HepG2 (cell line): ENCODE data around the gene ABCC10. TPM values are rescaled to one million over a fixed set of nuclear protein-coding genes. Genes with fewer than 3 reads are reported as not detected.
A peak's percentile ranks its signal among the peaks of the same experiment; 100 is the strongest.

Source experiments
- AHR ChIP-seq: IDR thresholded peaks from 2 replicates; pipeline ENCODE4 v1.6.1; 2018; ENCODE audit warnings: missing genetic modification reagents, missing compliant biosample characterization
- ATF7-NPFF ChIP-seq: sonication (generic); formaldehyde crosslinking; IDR thresholded peaks from 2 replicates; pipeline ENCODE4 v1.8.1; 2023; ENCODE audit warnings: mild to moderate bottlenecking, low read depth, missing genetic modification reagents, moderate library complexity
- CBX5 ChIP-seq: sonication (generic); formaldehyde crosslinking; IDR thresholded peaks from 2 replicates; pipeline ENCODE4 v1.4.0; 2020; ENCODE audit warnings: missing genetic modification reagents, borderline replicate concordance
- CEBPG ChIP-seq: IDR thresholded peaks from 2 replicates; pipeline ENCODE4 v1.6.1; 2016
- CREM ChIP-seq, 2 experiments: sonication (generic) in 1 of 2; formaldehyde crosslinking in 1 of 2; IDR thresholded peaks; 2 replicates each; pipeline versions ENCODE4 v1.4.0 to v1.6.1; 2016 to 2020; ENCODE audit warnings: antibody characterized with exemption in 1 of 2, mild to moderate bottlenecking in 1 of 2, missing genetic modification reagents in 1 of 2
- GZF1 ChIP-seq: sonication (generic); formaldehyde crosslinking; IDR thresholded peaks from 2 replicates; pipeline ENCODE4 v1.5.1; 2020; ENCODE audit warnings: mild to moderate bottlenecking, missing genetic modification reagents
- HNRNPLL ChIP-seq: fragments of 200-400 bp; formaldehyde crosslinking; IDR thresholded peaks from 2 replicates; pipeline ENCODE4 v1.6.1; 2017; ENCODE audit warnings: mild to moderate bottlenecking, low read depth, low read length; ENCODE audit not compliant: poor library complexity, severe bottlenecking
- IKZF1 ChIP-seq: fragments of 450-650 bp; IDR thresholded peaks from 2 replicates; pipeline ENCODE4 v1.7.1; 2016
- LBX2 ChIP-seq: sonication (generic); formaldehyde crosslinking; IDR thresholded peaks from 2 replicates; pipeline ENCODE4 v1.5.0; 2020; ENCODE audit warnings: missing genetic modification reagents, mild to moderate bottlenecking, borderline replicate concordance
- MEIS1 ChIP-seq: sonication (generic); formaldehyde crosslinking; IDR thresholded peaks from 2 replicates; pipeline ENCODE4 v1.9.0; 2021; ENCODE audit warnings: mild to moderate bottlenecking, missing genetic modification reagents, moderate library complexity, borderline replicate concordance
- MIER3 ChIP-seq: IDR thresholded peaks from 2 replicates; pipeline ENCODE4 v1.6.1; 2016; ENCODE audit warnings: missing compliant biosample characterization, borderline replicate concordance
- NFE2L1 ChIP-seq: sonication (generic); formaldehyde crosslinking; IDR thresholded peaks from 2 replicates; pipeline ENCODE4 v1.4.0; 2020; ENCODE audit warnings: missing genetic modification reagents, mild to moderate bottlenecking, borderline replicate concordance
- NFRKB ChIP-seq: fragments of 450-650 bp; IDR thresholded peaks from 2 replicates; pipeline ENCODE4 v1.6.1; 2017
- NR2F2 ChIP-seq: IDR thresholded peaks from 2 replicates; pipeline ENCODE4 v1.6.1; 2012; ENCODE audit warnings: low read depth, inconsistent platforms, borderline replicate concordance
- NR2F6 ChIP-seq, 2 experiments: IDR thresholded peaks; 2 replicates each; pipeline ENCODE4 v1.6.1; 2016; ENCODE audit warnings: antibody characterized with exemption in 1 of 2, mild to moderate bottlenecking in 1 of 2
- POGK ChIP-seq: sonication (generic); formaldehyde crosslinking; conservative IDR thresholded peaks from 2 replicates; pipeline ENCODE4 v1.8.0; 2022; ENCODE audit warnings: mild to moderate bottlenecking, moderate library complexity, missing genetic modification reagents
- RORA ChIP-seq: sonication (generic); formaldehyde crosslinking; IDR thresholded peaks from 2 replicates; pipeline ENCODE4 v1.5.0; 2020; ENCODE audit warnings: mild to moderate bottlenecking, missing genetic modification reagents, moderate library complexity
- UBTF ChIP-seq: sonication (generic); formaldehyde crosslinking; IDR thresholded peaks from 2 replicates; pipeline ENCODE4 v1.4.0; 2020; ENCODE audit warnings: mild to moderate bottlenecking, missing genetic modification reagents
- ZFP90 ChIP-seq: sonication (generic); formaldehyde crosslinking; IDR thresholded peaks from 2 replicates; pipeline ENCODE4 v1.8.0; 2022; ENCODE audit warnings: missing genetic modification reagents, mild to moderate bottlenecking, inconsistent platforms, borderline replicate concordance
- ZNF235 ChIP-seq: sonication (generic); formaldehyde crosslinking; IDR thresholded peaks from 2 replicates; pipeline ENCODE4 v1.8.1; 2023; ENCODE audit warnings: mild to moderate bottlenecking, missing genetic modification reagents, borderline replicate concordance
- ZNF577 ChIP-seq: sonication (generic); formaldehyde crosslinking; IDR thresholded peaks from 2 replicates; pipeline ENCODE4 v1.4.0; 2020; ENCODE audit warnings: mild to moderate bottlenecking, low read depth, missing genetic modification reagents, borderline replicate concordance
- ZNF670 ChIP-seq: sonication (generic); formaldehyde crosslinking; IDR thresholded peaks from 2 replicates; pipeline ENCODE4 v1.8.0; 2022; ENCODE audit warnings: mild to moderate bottlenecking, missing genetic modification reagents, borderline replicate concordance
- ZNF850 ChIP-seq: sonication (generic); formaldehyde crosslinking; conservative IDR thresholded peaks from 2 replicates; pipeline ENCODE4 v1.9.0; 2021; ENCODE audit warnings: mild to moderate bottlenecking, missing genetic modification reagents
- polyA plus RNA-seq, 8 experiments: library from polyadenylated mRNA; depleted of rRNA in 3 of 8; stranded (reverse) in 7 of 8; unstranded in 1 of 8; fragments of >200 nt; fragmentation: Illumina TruSeq in 4 of 8; extraction: Trizol in 4 of 8; gene quantifications; 2 replicates each; pipeline versions ENCODE4 v1.2.1 to v1.2.3, GENCODE V29; 2011 to 2016; ENCODE audit warnings: low read depth in 4 of 8, missing spikeins in 1 of 8, mixed read lengths in 1 of 8; ENCODE audit not compliant: insufficient read depth in 1 of 8
- total RNA-seq, 5 experiments: library from RNA; depleted of rRNA; stranded (reverse); fragments of >200 nt; fragmentation: Illumina TruSeq; extraction: Trizol; gene quantifications; 2 replicates each; pipeline ENCODE4 v1.2.3, GENCODE V29; 2016; ENCODE audit warnings: low read depth in 1 of 5
- TF ChIP-seq, protein P1 (sequence below): sonication (generic); formaldehyde crosslinking; IDR thresholded peaks from 2 replicates; pipeline ENCODE4 v1.5.1; 2020; ENCODE audit warnings: missing genetic modification reagents, mild to moderate bottlenecking, borderline replicate concordance

Gene ABCC10
- total and polyA plus RNA-seq, 2 of the 13 experiments (the other 11 are each of a cell fraction or from before 2014, with no cell fraction given): 16.0 to 24.3 TPM

DNA sequence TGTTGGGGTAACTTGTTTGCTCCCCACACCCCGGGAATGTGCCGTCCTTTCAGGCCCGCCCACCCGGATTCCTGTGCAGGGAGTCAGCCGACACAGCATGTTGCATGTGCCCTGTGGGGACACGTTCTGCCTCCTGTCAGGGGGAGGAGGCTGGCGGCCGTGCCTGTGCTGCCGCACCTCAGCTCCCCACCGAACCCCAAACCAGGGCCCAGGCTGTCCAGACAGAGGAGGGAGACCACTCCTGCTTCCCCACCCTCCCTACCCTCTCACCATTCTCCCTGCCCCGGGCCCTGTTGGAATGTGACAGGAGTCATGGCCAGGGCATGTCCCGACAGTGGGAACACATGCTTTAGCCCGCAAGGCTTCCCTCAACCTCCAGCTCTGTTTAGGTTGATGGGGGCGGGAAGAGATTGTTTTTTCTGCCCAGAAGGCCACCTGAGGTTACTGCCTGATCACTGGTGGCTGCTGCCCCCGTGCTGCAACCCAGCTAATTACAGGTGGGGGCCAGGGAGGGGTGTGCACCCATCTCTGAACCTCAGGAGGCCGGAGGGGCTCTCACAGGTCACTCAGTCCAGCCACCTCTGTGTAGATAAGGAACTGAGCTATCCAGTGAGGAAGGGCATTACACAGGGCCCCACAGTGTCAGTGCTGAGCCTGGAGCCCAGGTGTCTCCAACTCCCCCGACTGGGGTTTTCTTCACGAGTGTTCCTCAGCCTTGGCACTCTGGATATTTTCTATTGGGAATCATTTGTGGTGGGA lies 69.2 kb downstream of the ABCC10 start (continued):
- TF ChIP-seq NFRKB: no peak
- TF ChIP-seq GZF1 (CRISPR knock-in tag): no peak
- TF ChIP-seq NFE2L1: no peak
- TF ChIP-seq RORA: no peak
- TF ChIP-seq LBX2: no peak
- TF ChIP-seq AHR: no peak
- no peak for TF ChIP-seq ZNF577 (CRISPR knock-in tag)
- TF ChIP-seq NR2F2: 0 out of 2 replicates have a peak, but pooled peaks have one; percentile 57
- no peak; the same call in 1 of the 2 replicates for TF ChIP-seq CREM (IDR thresholded peaks at IDR 0.05)
- TF ChIP-seq CREM (CRISPR knock-in tag; IDR thresholded peaks at IDR 0.05): no peak
- 0 out of 2 replicates have a peak, but pooled peaks have one; percentile 47 for TF ChIP-seq UBTF (CRISPR knock-in tag)
- TF ChIP-seq, protein P1, sequence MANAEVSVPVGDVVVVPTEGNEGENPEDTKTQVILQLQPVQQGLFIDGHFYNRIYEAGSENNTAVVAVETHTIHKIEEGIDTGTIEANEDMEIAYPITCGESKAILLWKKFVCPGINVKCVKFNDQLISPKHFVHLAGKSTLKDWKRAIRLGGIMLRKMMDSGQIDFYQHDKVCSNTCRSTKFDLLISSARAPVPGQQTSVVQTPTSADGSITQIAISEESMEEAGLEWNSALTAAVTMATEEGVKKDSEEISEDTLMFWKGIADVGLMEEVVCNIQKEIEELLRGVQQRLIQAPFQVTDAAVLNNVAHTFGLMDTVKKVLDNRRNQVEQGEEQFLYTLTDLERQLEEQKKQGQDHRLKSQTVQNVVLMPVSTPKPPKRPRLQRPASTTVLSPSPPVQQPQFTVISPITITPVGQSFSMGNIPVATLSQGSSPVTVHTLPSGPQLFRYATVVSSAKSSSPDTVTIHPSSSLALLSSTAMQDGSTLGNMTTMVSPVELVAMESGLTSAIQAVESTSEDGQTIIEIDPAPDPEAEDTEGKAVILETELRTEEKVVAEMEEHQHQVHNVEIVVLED (CRISPR knock-in tag): no peak
- TF ChIP-seq MIER3 (CRISPR knock-in tag): no peak; the same call in 1 of the 2 replicates
- peak; percentile 66 for TF ChIP-seq NR2F6 (IDR thresholded peaks at IDR 0.05)
- peak; percentile 66 for TF ChIP-seq NR2F6 (CRISPR knock-in tag; IDR thresholded peaks at IDR 0.05)
- TF ChIP-seq CBX5 (CRISPR knock-in tag): no peak; the same call in 1 of the 2 replicates
- no peak for TF ChIP-seq ATF7-NPFF (CRISPR knock-in tag)
- 0 out of 2 replicates have a peak, but pooled peaks have one; percentile 19 for TF ChIP-seq ZFP90 (CRISPR knock-in tag)
- TF ChIP-seq IKZF1: no peak
- TF ChIP-seq CEBPG (CRISPR knock-in tag): peak; percentile 37; the same call in 1 of the 2 replicates
- TF ChIP-seq HNRNPLL: peak; percentile 30
- TF ChIP-seq POGK (CRISPR knock-in tag): no peak
- TF ChIP-seq MEIS1 (CRISPR knock-in tag): no peak; the same call in 1 of the 2 replicates
- TF ChIP-seq ZNF235 (CRISPR knock-in tag): no peak; the same call in 1 of the 2 replicates
- TF ChIP-seq ZNF850: no peak
- TF ChIP-seq ZNF670 (CRISPR knock-in tag): no peak
